ENCODE measurements around the gene SUN1.

The SUN1 gene

GRCh38 chr7:822692-823276 is 9.5 kb upstream of the SUN1 start:
- Histone ChIP-seq H3K4me1 (peaks cover 0 to 94% (median 57%) of the 10 kb centered on the region in 4 donors), H3K36me3 (peaks cover 0 to 12% (median 0%) of the 10 kb centered on the region in 3 donors), H3K27ac (peak overlapping the region; percentile 68 to 87), H3K9me3 (no peaks in the 10 kb centered on the region), H3K27me3 (no peaks in the 10 kb centered on the region), H3K4me3 (no peak overlapping the region)
- no peak for DNase-seq
- intact Hi-C loops (cut with DNase I; ENCODE audit: low total_unique reads), result no loop called here
- TF ChIP-seq CTCF (IDR thresholded peaks at IDR 0.05), result no peak

GRCh38 chr7:823649-824048 is 8.6 kb upstream of the SUN1 start:
- Histone ChIP-seq H3K9me3 (no peaks in the 10 kb centered on the region), H3K36me3 (peaks cover 0 to 12% (median 0%) of the 10 kb centered on the region in 3 donors), H3K27ac (peak overlapping the region; percentile 68 to 87), H3K27me3 (no peaks in the 10 kb centered on the region), H3K4me3 (no peak overlapping the region), H3K4me1 (peaks cover 0 to 93% (median 52%) of the 10 kb centered on the region in 4 donors)
- intact Hi-C loops (cut with DNase I; ENCODE audit: low total_unique reads), result no loop called here
- no peak for DNase-seq
- no peak for TF ChIP-seq CTCF (IDR thresholded peaks at IDR 0.05)

- intact Hi-C loops (cut with DNase I; ENCODE audit: low total_unique reads), result no loop called here
- Histone ChIP-seq H3K27ac (peak overlapping the region; percentile 68 to 87), H3K4me1 (peaks cover 0 to 97% (median 53%) of the 10 kb centered on the region in 4 donors), H3K36me3 (peaks cover 0 to 12% (median 0%) of the 10 kb centered on the region in 3 donors), H3K9me3 (no peaks in the 10 kb centered on the region), H3K4me3 (no peak overlapping the region), H3K27me3 (no peaks in the 10 kb centered on the region)
- TF ChIP-seq CTCF (IDR thresholded peaks at IDR 0.05), result no peak
- DNase-seq, result no peak
Measured at GRCh38 chr7:824081-824480, 8.2 kb upstream of the SUN1 start.

- Histone ChIP-seq H3K4me1 (peaks cover 0 to 98% (median 56%) of the 10 kb centered on the region in 4 donors), H3K36me3 (peaks cover 0 to 12% (median 0%) of the 10 kb centered on the region in 3 donors), H3K27me3 (no peaks in the 10 kb centered on the region), H3K4me3 (peak overlapping the region; percentile 18 to 19), H3K9me3 (no peaks in the 10 kb centered on the region), H3K27ac (peak overlapping the region; percentile 68 to 87)
- no peak for TF ChIP-seq CTCF (IDR thresholded peaks at IDR 0.05)
- no peak for DNase-seq
- intact Hi-C loops (cut with DNase I; ENCODE audit: low total_unique reads), result no loop called here
Measured at GRCh38 chr7:824664-825063, 7.6 kb upstream of the SUN1 start.

GRCh38 chr7:825386-825785 is 6.9 kb upstream of the SUN1 start:
- DNase-seq, result no peak
- no peak for TF ChIP-seq CTCF (IDR thresholded peaks at IDR 0.05)
- H3K27me3 ChIP-seq, result no peaks in the 10 kb centered on the region
- intact Hi-C loops (cut with DNase I; ENCODE audit: low total_unique reads), result no loop called here
- H3K4me3 ChIP-seq, result peak overlapping the region in 1 of 2 donors; percentile 18
- H3K9me3 ChIP-seq, result no peaks in the 10 kb centered on the region
- peaks cover 0 to 12% (median 0%) of the 10 kb centered on the region in 3 donors for H3K36me3 ChIP-seq
- peak overlapping the region; percentile 68 to 87 for H3K27ac ChIP-seq
- H3K4me1 ChIP-seq, result peaks cover 7 to 98% (median 59%) of the 10 kb centered on the region in 4 donors
